Head of caudate nucleus (tissue), 42 donors: ENCODE results near the gene SLC13A3.

Experiments
- DNase-seq, 42 donors: peaks; one replicate each; pipeline versions ENCODE4 v3.0.0 to v3.0.0-alpha.2; 2020 to 2021; ENCODE audit warnings: mixed read lengths in 7 of 42
- intact Hi-C: fragments of 100-400 bp; cut with DNase I; formaldehyde crosslinking; loops from one replicate; pipeline ENCODE4 v1.15.0; 2022

The SLC13A3 gene

GRCh38 chr20:46651091-46651962, at the start of gene SLC13A3:
Gene SLC13A3, minus strand, starts transcription at chr20:46651459. Its CDS starts 38 bp downstream, at chr20:46651421.
- DNase-seq: peak in 34 of 42 donors; percentile 18 to 75 (median 53)
- intact Hi-C loops: no loop called here

GRCh38 chr20:46701057-46701456, 49.8 kb upstream of the SLC13A3 start:
- no peak for DNase-seq
- intact Hi-C loops: no loop called here

GRCh38 chr20:46700481-46700880, 49.2 kb upstream of the SLC13A3 start:
- no peak for DNase-seq

GRCh38 chr20:46699651-46700359, 48.5 kb upstream of the SLC13A3 start:
- intact Hi-C loops: no loop called here
- no peak for DNase-seq

More at GRCh38 chr20:46700481-46700880, 49.2 kb upstream of the SLC13A3 start:
- intact Hi-C loops: no loop called here

GRCh38 chr20:46698788-46699187, 47.5 kb upstream of the SLC13A3 start:
- DNase-seq: no peak

GRCh38 chr20:46696791-46697279, 45.6 kb upstream of the SLC13A3 start:
- no peak for DNase-seq
- intact Hi-C loops: no loop called here

More at GRCh38 chr20:46698788-46699187, 47.5 kb upstream of the SLC13A3 start:
- intact Hi-C loops: no loop called here

- intact Hi-C loops: no loop called here
- no peak for DNase-seq
Observed at GRCh38 chr20:46695892-46696291, 44.6 kb upstream of the SLC13A3 start.

GRCh38 chr20:46694484-46694883, 43.2 kb upstream of the SLC13A3 start:
- DNase-seq: peak in 10 of 42 donors; percentile 13 to 63 (median 34)

GRCh38 chr20:46691196-46691595, 39.9 kb upstream of the SLC13A3 start:
- intact Hi-C loops: no loop called here
- no peak for DNase-seq

More at GRCh38 chr20:46694484-46694883, 43.2 kb upstream of the SLC13A3 start:
- intact Hi-C loops: no loop called here

GRCh38 chr20:46690219-46691106, 39.2 kb upstream of the SLC13A3 start:
- intact Hi-C loops: no loop called here
- DNase-seq: no peak

GRCh38 chr20:46689754-46690085, 38.5 kb upstream of the SLC13A3 start:
- intact Hi-C loops: no loop called here
- no peak for DNase-seq

- intact Hi-C loops: no loop called here
- DNase-seq: peak; percentile 90 to 99 (median 96)
Observed at GRCh38 chr20:46689082-46689753, 38.0 kb upstream of the SLC13A3 start, which contains the start of gene TP53RK. Gene TP53RK, minus strand, starts transcription at chr20:46689444. Its CDS starts 30 bp downstream, at chr20:46689414.

GRCh38 chr20:46688151-46689081, 37.2 kb upstream of the SLC13A3 start:
- DNase-seq: peak in 5 of 42 donors; percentile 14 to 47 (median 23)
- intact Hi-C loops: no loop called here

GRCh38 chr20:46683939-46684750, 32.9 kb upstream of the SLC13A3 start:
- intact Hi-C loops: loop anchor here (5.0 kb wide), 1 partner anchor 122 kb away; no protein-coding TSS in a partner anchor

GRCh38 chr20:46683668-46683938, 32.3 kb upstream of the SLC13A3 start:
- peak in 4 of 42 donors; percentile 7 to 47 (median 24) for DNase-seq
- intact Hi-C loops: loop anchor here (5.0 kb wide), 1 partner anchor 121 kb away; no protein-coding TSS in a partner anchor

More at GRCh38 chr20:46683939-46684750, 32.9 kb upstream of the SLC13A3 start:
- peak in 14 of 42 donors; percentile 15 to 56 (median 26) for DNase-seq

- intact Hi-C loops: loop anchor here (5.0 kb wide), 1 partner anchor 121 kb away; no protein-coding TSS in a partner anchor
- DNase-seq: no peak
Observed at GRCh38 chr20:46683011-46683667, 31.9 kb upstream of the SLC13A3 start.
